Muscle of leg (tissue), 16 donors: ENCODE measurements around the gene SEMA6C. TPM values are rescaled to one million over a fixed set of nuclear protein-coding genes. Genes with fewer than 3 reads are reported as not detected.
"Not testable (repeated sequence)": the region's sequence is repeated elsewhere in the genome, so short reads cannot be mapped to it uniquely, and the experiment has no call there.

Experiments
- DNase-seq: peaks from one replicate; pipeline ENCODE4 v3.0.0; 2013
- H3K27ac ChIP-seq: one replicate; pipeline ENCODE4 v1.5.1; 2013; ENCODE audit warnings: mild to moderate bottlenecking, low read length, control low read depth
- H3K27me3 ChIP-seq: one replicate; pipeline ENCODE4 v1.6.1; 2013; ENCODE audit warnings: low read length; ENCODE audit not compliant: control insufficient read depth, insufficient read depth
- H3K36me3 ChIP-seq: one replicate; pipeline ENCODE4 v1.6.1; 2013; ENCODE audit warnings: low read length; ENCODE audit not compliant: control insufficient read depth, insufficient read depth
- H3K4me1 ChIP-seq: one replicate; pipeline ENCODE4 v1.6.1; 2013; ENCODE audit warnings: low read length; ENCODE audit not compliant: control insufficient read depth, insufficient read depth
- H3K4me3 ChIP-seq: one replicate; pipeline ENCODE4 v1.5.1; 2013; ENCODE audit warnings: low read length, control low read depth
- H3K9me3 ChIP-seq: replicated peaks from 2 replicates; pipeline ENCODE4 v1.6.1; 2013; ENCODE audit warnings: low read depth, low read length; ENCODE audit not compliant: control insufficient read depth
- WGBS: methylation state at CpG from one replicate; pipeline ENCODE4 v1.1.5; 2013; ENCODE audit warnings: missing lambda C conversion rate; ENCODE audit not compliant: insufficient coverage; 5-methylcytosine and 5-hydroxymethylcytosine counted together
- long read RNA-seq, 11 donors: transcript quantifications; one replicate each; lab custom pipeline, GENCODE V29; 2026
- polyA plus RNA-seq, 8 donors: library from polyadenylated mRNA; unstranded; fragments of 120-200 nt; gene quantifications; one replicate each; pipeline versions ENCODE4 v1.2.1 to v1.2.3, GENCODE V29; 2013; ENCODE audit warnings: inconsistent platforms in 1 of 8, low replicate concordance in 1 of 8; ENCODE audit not compliant: insufficient read length in 8 of 8, insufficient read depth in 1 of 8
- total RNA-seq: library from RNA; stranded (reverse); fragments of 120-200 nt; gene quantifications from one replicate; pipeline ENCODE4 v1.2.4, GENCODE V29; 2013

Gene SEMA6C, protein sequence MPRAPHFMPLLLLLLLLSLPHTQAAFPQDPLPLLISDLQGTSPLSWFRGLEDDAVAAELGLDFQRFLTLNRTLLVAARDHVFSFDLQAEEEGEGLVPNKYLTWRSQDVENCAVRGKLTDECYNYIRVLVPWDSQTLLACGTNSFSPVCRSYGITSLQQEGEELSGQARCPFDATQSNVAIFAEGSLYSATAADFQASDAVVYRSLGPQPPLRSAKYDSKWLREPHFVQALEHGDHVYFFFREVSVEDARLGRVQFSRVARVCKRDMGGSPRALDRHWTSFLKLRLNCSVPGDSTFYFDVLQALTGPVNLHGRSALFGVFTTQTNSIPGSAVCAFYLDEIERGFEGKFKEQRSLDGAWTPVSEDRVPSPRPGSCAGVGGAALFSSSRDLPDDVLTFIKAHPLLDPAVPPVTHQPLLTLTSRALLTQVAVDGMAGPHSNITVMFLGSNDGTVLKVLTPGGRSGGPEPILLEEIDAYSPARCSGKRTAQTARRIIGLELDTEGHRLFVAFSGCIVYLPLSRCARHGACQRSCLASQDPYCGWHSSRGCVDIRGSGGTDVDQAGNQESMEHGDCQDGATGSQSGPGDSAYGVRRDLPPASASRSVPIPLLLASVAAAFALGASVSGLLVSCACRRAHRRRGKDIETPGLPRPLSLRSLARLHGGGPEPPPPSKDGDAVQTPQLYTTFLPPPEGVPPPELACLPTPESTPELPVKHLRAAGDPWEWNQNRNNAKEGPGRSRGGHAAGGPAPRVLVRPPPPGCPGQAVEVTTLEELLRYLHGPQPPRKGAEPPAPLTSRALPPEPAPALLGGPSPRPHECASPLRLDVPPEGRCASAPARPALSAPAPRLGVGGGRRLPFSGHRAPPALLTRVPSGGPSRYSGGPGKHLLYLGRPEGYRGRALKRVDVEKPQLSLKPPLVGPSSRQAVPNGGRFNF
- 33.4 TPM for total RNA-seq
- 100 to 1,000 TPM in 1 of 8 donors, 10 to 100 TPM in 7; 56.3 to 112 (median 88.1) TPM for polyA plus RNA-seq
- long read RNA-seq, donor 1, partial matches to known transcripts, result 0 of 4 reads
- long read RNA-seq, donor 1, other reads (novel, unspliced or antisense), result 0 of 4 reads
- long read RNA-seq, donor 2, result 0 reads
- long read RNA-seq, donor 3, partial matches to known transcripts, result 0 of 3 reads
- long read RNA-seq, donor 3, other reads (novel, unspliced or antisense), result 0 of 3 reads
- long read RNA-seq, donor 4, partial matches to known transcripts, result 0 of 3 reads
- long read RNA-seq, donor 4, other reads (novel, unspliced or antisense), result 0 of 3 reads
- long read RNA-seq, donor 5, transcript SEMA6C-204 (19 exons, 3,892 nt), result major isoform, 5 of 5 reads
- long read RNA-seq, donor 5, partial matches to known transcripts, result 0 of 5 reads
- long read RNA-seq, donor 5, other reads (novel, unspliced or antisense), result 0 of 5 reads
- long read RNA-seq, donor 6, transcript SEMA6C-203 (20 exons, 3,817 nt), result major isoform, 5 of 9 reads
- long read RNA-seq, donor 6, partial matches to known transcripts, result 0 of 9 reads
- long read RNA-seq, donor 6, other reads (novel, unspliced or antisense), result 0 of 9 reads
- long read RNA-seq, donor 7, partial matches to known transcripts, result 23 of 23 reads
- long read RNA-seq, donor 7, other reads (novel, unspliced or antisense), result 0 of 23 reads
- long read RNA-seq, donor 8, result 0 reads
- long read RNA-seq, donor 9, result 0 reads
- long read RNA-seq, donor 10, partial matches to known transcripts, result 0 of 1 reads
- long read RNA-seq, donor 10, other reads (novel, unspliced or antisense), result 0 of 1 reads
- long read RNA-seq, donor 11, partial matches to known transcripts, result 0 of 1 reads
- long read RNA-seq, donor 11, other reads (novel, unspliced or antisense), result 0 of 1 reads

DNA sequence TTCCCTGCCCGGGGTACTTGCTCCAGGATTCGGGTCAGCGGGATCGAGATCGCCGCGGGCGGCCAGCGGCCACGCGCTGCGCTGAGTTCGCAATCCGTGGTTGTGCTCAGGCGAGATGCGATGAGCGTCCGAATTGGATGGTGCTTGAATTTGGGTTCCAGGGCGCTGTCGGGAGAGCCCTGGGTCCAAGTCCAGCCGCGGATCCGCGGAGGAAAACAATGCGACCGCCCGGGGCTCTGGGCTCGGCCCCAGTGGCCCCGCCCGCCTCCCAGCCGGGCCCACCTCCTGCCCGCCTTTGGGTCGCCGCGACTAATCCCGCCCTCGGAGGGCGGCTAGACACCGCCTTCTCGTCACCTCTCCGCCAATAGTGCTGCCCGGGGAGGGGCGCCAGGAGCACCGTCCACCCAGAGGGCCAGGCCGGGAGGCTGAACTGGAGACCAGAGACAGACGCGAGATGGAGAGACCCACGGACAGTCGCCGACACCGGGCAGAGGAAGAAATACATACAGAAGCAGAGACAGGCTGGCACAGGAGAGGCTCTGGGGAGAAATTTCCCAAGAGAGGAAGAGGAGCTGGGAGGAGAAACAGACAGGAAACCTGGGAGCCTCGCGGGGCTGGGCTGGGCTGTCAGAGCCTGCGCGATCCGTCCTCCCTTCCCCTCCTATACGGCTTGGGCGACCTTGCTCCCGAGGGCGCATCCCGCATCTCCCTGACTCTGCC, at the start of gene SEMA6C:
SEMA6C (minus strand) TSS at position 220 of the 720 bp plus-strand sequence. CDS start 4,010 bp downstream, outside the sequence.
- Histone ChIP-seq H3K36me3 (peaks cover 16% of the 10 kb centered on the region), H3K4me1 (peaks cover 47% of the 10 kb centered on the region), H3K27me3 (no peaks in the 10 kb centered on the region), H3K27ac (peak within 1 kb of the TSS; percentile 95), H3K4me3 (peak within 1 kb of the TSS; percentile 93), H3K9me3 (no peaks in the 10 kb centered on the region)
- under 1% methylated on average over 59 of the region's 61 CpGs for WGBS
- peak; percentile 98 for DNase-seq

DNA sequence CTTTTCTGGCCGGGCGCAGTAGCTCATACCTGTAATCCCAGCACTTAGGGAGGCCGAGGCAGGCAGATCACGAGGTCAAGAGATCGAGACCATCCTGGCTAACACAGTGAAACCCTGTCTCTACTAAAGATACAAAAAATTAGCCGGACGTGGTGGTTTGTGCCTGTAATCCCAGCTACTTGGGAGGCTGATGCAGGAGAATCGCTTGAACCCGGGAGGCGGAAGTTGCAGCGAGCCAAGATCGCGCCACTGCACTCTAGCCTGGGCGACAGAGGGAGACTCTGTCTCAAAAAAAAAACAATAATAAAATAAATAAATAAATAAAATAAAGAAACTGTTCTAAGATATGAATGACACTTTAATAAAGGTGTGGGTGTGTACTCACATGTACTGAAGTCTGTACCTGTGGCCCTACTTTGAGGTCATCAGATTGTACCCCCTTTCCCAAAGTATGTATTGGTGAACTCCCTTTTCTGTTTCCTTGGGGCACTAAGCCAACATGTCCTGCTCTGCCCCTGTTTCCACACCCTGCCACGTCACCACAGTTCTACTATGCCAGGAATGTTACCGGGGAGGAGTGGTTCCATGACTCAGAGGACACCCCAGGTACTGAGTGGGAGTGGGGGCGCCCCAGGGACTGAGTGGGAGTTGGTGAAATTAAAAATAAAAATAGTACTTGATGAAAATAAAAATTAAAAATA, 48.6 kb upstream of the SEMA6C start:
- H3K9me3 ChIP-seq, H3K4me3 ChIP-seq, H3K27me3 ChIP-seq, H3K27ac ChIP-seq, H3K36me3 ChIP-seq: not testable (repeated sequence)
- 93% methylated on average over 3 of the region's 17 CpGs for WGBS
- H3K4me1 ChIP-seq, result peaks cover 15% of the 10 kb centered on the region
- DNase-seq, result peak; percentile 49

DNA sequence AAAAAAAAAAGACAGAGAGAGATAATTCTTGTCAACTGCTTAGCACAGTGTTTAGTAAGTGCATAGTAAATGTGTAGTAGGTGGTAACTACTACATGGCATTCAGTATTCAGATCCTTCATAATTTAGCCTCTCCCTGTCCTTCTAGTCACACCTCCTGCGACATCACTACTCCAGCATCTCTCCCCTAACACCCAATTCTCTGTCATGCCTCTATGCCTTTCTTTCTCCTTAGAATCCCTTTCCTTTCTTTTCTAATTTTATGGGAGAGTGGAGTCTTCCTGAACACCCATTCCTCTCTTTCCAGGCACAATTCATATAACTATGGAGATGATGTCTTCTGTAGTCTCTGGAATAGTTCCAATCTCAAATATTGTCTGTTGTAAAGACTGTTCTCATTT, 47.4 kb upstream of the SEMA6C start:
- Histone ChIP-seq H3K4me3 (no peak overlapping the region), H3K4me1 (peaks cover 12% of the 10 kb centered on the region), H3K27me3 (no peaks in the 10 kb centered on the region), H3K27ac (no peak overlapping the region), H3K9me3 (no peaks in the 10 kb centered on the region), H3K36me3 (no peaks in the 10 kb centered on the region)
- no peak for DNase-seq
- no CpG with 5 or more reads among the region's 1 CpG for WGBS

DNA sequence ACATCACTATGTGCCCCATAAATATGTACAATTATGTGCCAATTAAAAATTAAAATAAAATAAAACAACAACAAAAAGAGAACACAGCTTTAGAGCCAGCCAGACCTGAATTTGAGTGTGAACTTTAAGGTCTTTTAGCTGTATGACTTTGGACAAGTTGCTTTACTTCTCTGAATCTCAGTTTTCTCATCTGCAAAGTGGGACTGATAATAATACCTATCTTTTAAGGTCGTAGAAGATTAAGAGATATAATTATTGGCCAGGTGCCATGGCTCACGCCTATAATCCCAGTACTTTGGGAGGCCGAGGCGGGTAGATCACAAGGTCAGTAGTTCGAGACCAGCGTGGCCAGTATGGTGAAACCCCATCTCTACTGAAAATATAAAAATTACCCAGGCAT, 46.9 kb upstream of the SEMA6C start:
- no peaks in the 10 kb centered on the region for H3K9me3 ChIP-seq
- no peaks in the 10 kb centered on the region for H3K36me3 ChIP-seq
- no peaks in the 10 kb centered on the region for H3K27me3 ChIP-seq
- no peak overlapping the region for H3K27ac ChIP-seq
- DNase-seq, result no peak
- WGBS, result 72% methylated on average over 5 of the region's 6 CpGs
- H3K4me1 ChIP-seq, result peaks cover 17% of the 10 kb centered on the region
- no peak overlapping the region for H3K4me3 ChIP-seq

DNA sequence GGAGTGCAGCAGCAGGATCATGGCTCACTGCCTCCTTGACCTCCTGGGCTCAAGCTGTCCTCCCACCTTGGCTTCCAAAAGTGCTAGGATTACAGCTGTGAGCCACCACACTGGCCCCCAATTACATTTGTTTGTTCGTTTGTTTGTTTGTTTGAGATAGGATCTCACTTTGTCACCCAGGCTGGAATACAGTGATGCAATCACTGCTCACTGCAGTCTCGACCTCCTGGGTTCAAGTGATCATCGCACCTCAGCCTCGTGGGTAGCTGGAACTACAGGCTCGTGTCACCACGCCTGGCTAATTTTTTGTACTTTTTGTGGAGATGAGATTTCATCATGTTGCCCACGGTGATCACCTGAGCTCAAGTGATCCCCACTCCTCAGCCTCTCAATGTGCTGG, 45.6 kb upstream of the SEMA6C start:
- DNase-seq, result no peak
- H3K27me3 ChIP-seq, result no peaks in the 10 kb centered on the region
- no peak overlapping the region for H3K27ac ChIP-seq
- no peaks in the 10 kb centered on the region for H3K36me3 ChIP-seq
- H3K4me1 ChIP-seq, result peaks cover 15% of the 10 kb centered on the region
- H3K4me3 ChIP-seq, result no peak overlapping the region
- H3K9me3 ChIP-seq, result no peaks in the 10 kb centered on the region
- WGBS, result 53% methylated on average over 2 of the region's 7 CpGs

DNA sequence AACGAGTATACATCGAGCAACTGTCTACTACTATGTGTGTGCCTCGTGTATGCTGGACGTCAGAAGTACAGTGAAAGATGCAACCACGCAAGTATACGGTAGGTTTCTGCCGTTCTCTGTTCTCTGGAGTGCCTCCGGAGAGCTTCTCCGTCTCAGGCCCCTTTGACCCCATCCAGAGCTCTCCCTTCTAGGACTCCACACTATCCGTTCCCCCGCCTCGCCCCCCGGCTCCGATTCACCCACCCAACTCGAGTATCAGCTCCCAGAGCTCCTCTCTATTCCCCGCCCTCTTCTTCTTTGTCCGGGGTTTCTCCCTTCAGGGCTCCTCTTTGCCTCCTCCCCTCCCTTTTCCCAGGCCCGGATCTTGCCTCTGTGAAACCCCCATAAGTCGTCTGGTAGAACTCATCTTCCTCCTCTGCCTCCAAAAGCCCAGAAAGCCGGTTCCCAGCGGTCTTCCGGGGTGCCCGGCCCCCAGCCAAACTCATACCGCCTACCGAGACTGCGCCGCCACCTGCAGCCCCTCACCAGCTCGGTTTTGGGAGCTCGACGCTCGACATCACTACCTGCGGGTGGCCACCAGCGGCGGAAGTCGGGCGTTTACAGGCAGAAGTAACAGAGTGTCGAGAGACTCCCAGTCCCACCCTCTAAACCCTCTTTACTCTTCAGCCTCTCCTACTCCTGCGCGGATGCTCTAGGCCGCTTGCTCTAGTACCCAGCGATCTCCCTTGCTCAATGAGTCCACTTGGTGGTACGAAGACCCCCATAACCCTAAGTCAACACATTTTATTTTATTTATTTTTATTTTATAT, 43.4 kb upstream of the SEMA6C start, which contains the start of gene VPS72:
VPS72 (minus strand) TSS at position 561 of the 809 bp plus-strand sequence; CDS start at position 485, 76 bp downstream.
- WGBS, result 0% methylated on average over 40 of the region's 42 CpGs
- H3K9me3 ChIP-seq, result no peaks in the 10 kb centered on the region

DNA sequence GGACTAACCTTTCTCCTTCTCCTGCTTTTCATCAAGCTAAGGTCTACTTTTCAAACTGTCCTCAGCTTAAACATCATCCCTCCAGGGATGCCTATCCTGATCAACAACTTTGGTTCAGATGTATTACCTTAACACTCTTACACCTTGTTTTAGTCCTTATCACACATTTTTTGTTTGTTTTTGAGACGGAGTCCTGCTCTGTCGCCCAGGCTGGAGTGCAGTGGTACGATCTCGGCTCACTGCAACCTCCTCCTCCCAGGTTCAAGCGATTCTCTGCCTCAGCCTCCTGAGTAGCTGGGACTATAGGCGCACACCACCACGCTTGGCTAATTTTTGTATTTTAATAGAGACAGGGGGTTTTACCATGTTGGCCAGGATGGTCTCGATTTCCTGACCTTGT, 42.2 kb upstream of the SEMA6C start:
- H3K9me3 ChIP-seq, DNase-seq, H3K27me3 ChIP-seq: not testable (repeated sequence)
- H3K36me3 ChIP-seq, result peaks cover 19% of the 10 kb centered on the region
- H3K4me3 ChIP-seq, result peak overlapping the region; percentile 83
- 91% methylated on average over 4 of the region's 8 CpGs for WGBS
- H3K27ac ChIP-seq, result peak overlapping the region; percentile 95
- peaks cover 12% of the 10 kb centered on the region for H3K4me1 ChIP-seq

More for the DNA sequence above, 43.4 kb upstream of the SEMA6C start, which contains the start of gene VPS72:
- H3K4me3 ChIP-seq, result peak within 1 kb of the TSS; percentile 83
- DNase-seq, result peak; percentile 97
- peaks cover 12% of the 10 kb centered on the region for H3K4me1 ChIP-seq
- peak within 1 kb of the TSS; percentile 95 for H3K27ac ChIP-seq
- peaks cover 13% of the 10 kb centered on the region for H3K36me3 ChIP-seq
- H3K27me3 ChIP-seq, result no peaks in the 10 kb centered on the region

DNA sequence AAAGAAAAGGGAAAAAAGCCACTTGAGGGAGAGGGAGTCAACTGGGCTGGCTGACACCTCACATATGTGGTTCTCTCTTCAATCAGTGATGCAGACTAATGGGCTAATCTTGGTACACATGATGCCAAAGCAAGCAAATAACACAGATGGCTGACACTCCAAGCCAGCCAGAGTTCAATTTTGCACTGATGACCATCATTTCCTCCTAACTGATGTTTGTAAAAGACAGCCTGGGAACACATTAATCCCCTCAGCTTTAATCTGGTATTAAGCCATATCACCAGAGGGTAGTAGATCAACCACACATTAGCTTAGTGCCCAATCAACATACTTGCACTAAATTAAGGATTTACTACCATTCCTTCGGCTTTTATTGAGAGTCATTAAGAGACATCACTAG, 40.8 kb upstream of the SEMA6C start:
- no peak for DNase-seq
- no peak overlapping the region for H3K4me3 ChIP-seq
- H3K9me3 ChIP-seq, result no peaks in the 10 kb centered on the region
- H3K4me1 ChIP-seq, result peaks cover 12% of the 10 kb centered on the region
- no peaks in the 10 kb centered on the region for H3K27me3 ChIP-seq
- H3K36me3 ChIP-seq, result peaks cover 33% of the 10 kb centered on the region
- WGBS, result no CpG with 5 or more reads among the region's 1 CpG
- no peak overlapping the region for H3K27ac ChIP-seq
